Measurements from ENCODE around the gene ARID3B.

ARID3B gene

GRCh38 chr15:74626752-74627692, 86.0 kb downstream of the ARID3B start:
- TF ChIP-seq POLR2AphosphoS5 (IDR thresholded peaks at IDR 0.05; ENCODE audit: low read depth, low read length) (0 out of 2 replicates have a peak, but pooled peaks have one; percentile 5), TAF1 (IDR thresholded peaks at IDR 0.05; ENCODE audit: borderline replicate concordance, insufficient read depth, low read length) (no peak), SIN3A (IDR thresholded peaks at IDR 0.05; ENCODE audit: borderline replicate concordance, insufficient read depth, low read length) (no peak), FOXP2 (optimal IDR thresholded peaks at IDR 0.05; ENCODE audit: borderline replicate concordance, extremely low read depth, extremely low read length, insufficient read depth) (no peak)
- TF ChIP-seq, protein P1, sequence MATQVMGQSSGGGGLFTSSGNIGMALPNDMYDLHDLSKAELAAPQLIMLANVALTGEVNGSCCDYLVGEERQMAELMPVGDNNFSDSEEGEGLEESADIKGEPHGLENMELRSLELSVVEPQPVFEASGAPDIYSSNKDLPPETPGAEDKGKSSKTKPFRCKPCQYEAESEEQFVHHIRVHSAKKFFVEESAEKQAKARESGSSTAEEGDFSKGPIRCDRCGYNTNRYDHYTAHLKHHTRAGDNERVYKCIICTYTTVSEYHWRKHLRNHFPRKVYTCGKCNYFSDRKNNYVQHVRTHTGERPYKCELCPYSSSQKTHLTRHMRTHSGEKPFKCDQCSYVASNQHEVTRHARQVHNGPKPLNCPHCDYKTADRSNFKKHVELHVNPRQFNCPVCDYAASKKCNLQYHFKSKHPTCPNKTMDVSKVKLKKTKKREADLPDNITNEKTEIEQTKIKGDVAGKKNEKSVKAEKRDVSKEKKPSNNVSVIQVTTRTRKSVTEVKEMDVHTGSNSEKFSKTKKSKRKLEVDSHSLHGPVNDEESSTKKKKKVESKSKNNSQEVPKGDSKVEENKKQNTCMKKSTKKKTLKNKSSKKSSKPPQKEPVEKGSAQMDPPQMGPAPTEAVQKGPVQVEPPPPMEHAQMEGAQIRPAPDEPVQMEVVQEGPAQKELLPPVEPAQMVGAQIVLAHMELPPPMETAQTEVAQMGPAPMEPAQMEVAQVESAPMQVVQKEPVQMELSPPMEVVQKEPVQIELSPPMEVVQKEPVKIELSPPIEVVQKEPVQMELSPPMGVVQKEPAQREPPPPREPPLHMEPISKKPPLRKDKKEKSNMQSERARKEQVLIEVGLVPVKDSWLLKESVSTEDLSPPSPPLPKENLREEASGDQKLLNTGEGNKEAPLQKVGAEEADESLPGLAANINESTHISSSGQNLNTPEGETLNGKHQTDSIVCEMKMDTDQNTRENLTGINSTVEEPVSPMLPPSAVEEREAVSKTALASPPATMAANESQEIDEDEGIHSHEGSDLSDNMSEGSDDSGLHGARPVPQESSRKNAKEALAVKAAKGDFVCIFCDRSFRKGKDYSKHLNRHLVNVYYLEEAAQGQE (IDR thresholded peaks at IDR 0.05; ENCODE audit: insufficient read depth in 1 of 2, low read depth in 2 of 2, low read length in 2 of 2), result no peak

- no peak for TF ChIP-seq TAF1 (IDR thresholded peaks at IDR 0.05; ENCODE audit: borderline replicate concordance, insufficient read depth, low read length)
- no peak for TF ChIP-seq FOXP2 (optimal IDR thresholded peaks at IDR 0.05; ENCODE audit: borderline replicate concordance, extremely low read depth, extremely low read length, insufficient read depth)
- TF ChIP-seq POLR2AphosphoS5 (IDR thresholded peaks at IDR 0.05; ENCODE audit: low read depth, low read length), result 0 out of 2 replicates have a peak, but pooled peaks have one; percentile 19
Observed at GRCh38 chr15:74627766-74628165, 86.7 kb downstream of the ARID3B start.

GRCh38 chr15:74628199-74628598, 87.2 kb downstream of the ARID3B start:
- TF ChIP-seq FOXP2 (optimal IDR thresholded peaks at IDR 0.05; ENCODE audit: borderline replicate concordance, extremely low read depth, extremely low read length, insufficient read depth) (no peak), TAF1 (IDR thresholded peaks at IDR 0.05; ENCODE audit: borderline replicate concordance, insufficient read depth, low read length) (no peak), SIN3A (IDR thresholded peaks at IDR 0.05; ENCODE audit: borderline replicate concordance, insufficient read depth, low read length) (no peak), POLR2AphosphoS5 (IDR thresholded peaks at IDR 0.05; ENCODE audit: low read depth, low read length) (no peak)
- TF ChIP-seq, protein P1 (IDR thresholded peaks at IDR 0.05; ENCODE audit: insufficient read depth in 1 of 2, low read depth in 2 of 2, low read length in 2 of 2), result no peak

DNA sequence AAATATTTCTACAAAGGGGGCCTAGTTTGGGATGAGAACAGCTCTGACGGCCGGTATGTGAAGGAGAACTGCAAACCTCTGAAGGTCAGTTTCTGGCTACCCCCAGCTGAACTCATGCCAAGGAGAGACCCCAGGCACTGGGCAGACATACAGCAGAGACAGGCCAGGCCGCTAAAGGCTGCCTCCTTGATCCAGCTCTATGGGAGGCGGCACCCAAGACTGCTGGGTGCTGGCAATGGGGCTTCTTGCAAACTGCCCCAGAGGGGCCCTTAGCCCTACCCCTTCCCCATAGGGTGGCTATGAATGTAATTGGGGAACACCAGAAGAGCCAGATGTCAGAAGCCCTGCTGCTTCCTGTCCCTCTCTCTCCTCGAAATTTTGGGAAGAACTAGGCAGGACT, 87.9 kb downstream of the ARID3B start:
- no peak for TF ChIP-seq POLR2AphosphoS5 (IDR thresholded peaks at IDR 0.05; ENCODE audit: low read depth, low read length)
- no peak for TF ChIP-seq SIN3A (IDR thresholded peaks at IDR 0.05; ENCODE audit: borderline replicate concordance, insufficient read depth, low read length)
- TF ChIP-seq FOXP2 (optimal IDR thresholded peaks at IDR 0.05; ENCODE audit: borderline replicate concordance, extremely low read depth, extremely low read length, insufficient read depth), result no peak

- TF ChIP-seq FOXP2 (optimal IDR thresholded peaks at IDR 0.05; ENCODE audit: borderline replicate concordance, extremely low read depth, extremely low read length, insufficient read depth), result no peak
- TF ChIP-seq TAF1 (IDR thresholded peaks at IDR 0.05; ENCODE audit: borderline replicate concordance, insufficient read depth, low read length), result no peak
- TF ChIP-seq POLR2AphosphoS5 (IDR thresholded peaks at IDR 0.05; ENCODE audit: low read depth, low read length), result no peak; the same call in 1 of the 2 replicates
- TF ChIP-seq SIN3A (IDR thresholded peaks at IDR 0.05; ENCODE audit: borderline replicate concordance, insufficient read depth, low read length), result no peak
- TF ChIP-seq, protein P1 (IDR thresholded peaks at IDR 0.05; ENCODE audit: insufficient read depth in 1 of 2, low read depth in 2 of 2, low read length in 2 of 2), result no peak
Observed at GRCh38 chr15:74630284-74631086, 89.5 kb downstream of the ARID3B start.
